CD4-positive, alpha-beta T cell (primary cell): ENCODE results near the gene CENPF. TPM values are rescaled to one million over a fixed set of nuclear protein-coding genes. Genes with fewer than 3 reads are reported as not detected.

Source experiments
- ATAC-seq: fragments of 200-7000 bp; cut with Tn5 transposase; one replicate; pipeline ENCODE4 v1.10.0; 2022; ENCODE audit warnings: mild to moderate bottlenecking; ENCODE audit not compliant: poor library complexity
- CTCF ChIA-PET: fragments of 350-600 bp; sonication (Branson Sonifier 250); formaldehyde crosslinking; loops from one replicate; lab custom pipeline; 2021; ENCODE audit warnings: antibody characterized with exemption, inconsistent platforms; lab: Charles Lee
- POLR2A ChIA-PET: fragments of 350-600 bp; sonication (Branson Sonifier 250); formaldehyde crosslinking; loops from one replicate; lab custom pipeline; 2021; ENCODE audit warnings: antibody characterized with exemption, inconsistent platforms; lab: Charles Lee
- DNase-seq, 14 experiments: peaks; one replicate each; pipeline ENCODE4 v3.0.0-alpha.2; 2013 to 2020; ENCODE audit warnings: mixed read lengths in 2 of 14
- H3K27ac ChIP-seq, 2 donors: one replicate each; pipeline versions ENCODE4 v1.5.1 to v1.7.0; 2013; ENCODE audit warnings: low read length in 2 of 2, low read depth in 1 of 2, mild to moderate bottlenecking in 1 of 2
- H3K27me3 ChIP-seq, 2 experiments: 1 replicate in 1 of 2; 2 replicates in 1 of 2; pipeline versions ENCODE4 v1.6.1 to v1.7.0; 2013; ENCODE audit warnings: low read length in 2 of 2, control low read depth in 1 of 2, mild to moderate bottlenecking in 1 of 2, moderate library complexity in 1 of 2; ENCODE audit not compliant: insufficient read depth in 2 of 2, control insufficient read depth in 1 of 2
- H3K36me3 ChIP-seq: one replicate; pipeline ENCODE4 v1.6.1; 2013; ENCODE audit warnings: low read length, control low read depth; ENCODE audit not compliant: insufficient read depth
- H3K4me1 ChIP-seq: one replicate; pipeline ENCODE4 v1.6.1; 2013; ENCODE audit warnings: low read length, control low read depth; ENCODE audit not compliant: insufficient read depth
- H3K4me3 ChIP-seq: one replicate; pipeline ENCODE4 v1.5.1; 2013; ENCODE audit warnings: mild to moderate bottlenecking, low read length, moderate library complexity
- H3K9me3 ChIP-seq, 2 experiments: 1 replicate in 1 of 2; 2 replicates in 1 of 2; pipeline versions ENCODE4 v1.6.1 to v1.7.0; 2013; ENCODE audit warnings: low read length in 2 of 2, mild to moderate bottlenecking in 2 of 2, control low read depth in 1 of 2, moderate library complexity in 1 of 2; ENCODE audit not compliant: control insufficient read depth in 1 of 2, insufficient read depth in 1 of 2
- H3K27ac Mint-ChIP-seq: one replicate; pipeline ENCODE4 v1.8.0; 2020; ENCODE audit warnings: mixed read lengths
- H3K27me3 Mint-ChIP-seq: one replicate; pipeline ENCODE4 v1.8.0; 2021; ENCODE audit warnings: mixed read lengths
- H3K36me3 Mint-ChIP-seq: one replicate; pipeline ENCODE4 v1.8.0; 2021; ENCODE audit warnings: low read depth, mixed read lengths
- H3K4me1 Mint-ChIP-seq: one replicate; pipeline ENCODE4 v1.8.0; 2021; ENCODE audit warnings: low read depth, mixed read lengths
- H3K4me3 Mint-ChIP-seq: one replicate; pipeline ENCODE4 v1.8.0; 2020; ENCODE audit warnings: mild to moderate bottlenecking, mixed read lengths
- H3K9me3 Mint-ChIP-seq: one replicate; pipeline ENCODE4 v1.8.0; 2020; ENCODE audit warnings: mixed read lengths
- intact Hi-C, 2 experiments: fragments of 100-400 bp; cut with DNase I in 1 of 2; cut with micrococcal nuclease in 1 of 2; formaldehyde crosslinking; loops; one replicate each; pipeline versions ENCODE4 v1.15.1 to v1.9.0; 2023 to 2025; cut with DNase I, micrococcal nuclease
- total RNA-seq, 174 experiments: library from RNA in 2 of 174; stranded (reverse) in 2 of 174; gene quantifications; one replicate each; pipeline ENCODE4 v1.2.3 and lab custom pipeline; 2021 to 2026
- TF ChIP-seq, protein P1 (sequence below): fragments of 200-600 bp; IDR thresholded peaks from one replicate; pipeline ENCODE4 v1.8.0; 2022; ENCODE audit warnings: antibody characterized with exemption, mild to moderate bottlenecking

Gene CENPF
- total RNA-seq, 2 experiments from 2014 or later, result 3.4 to 3.8 TPM

DNA sequence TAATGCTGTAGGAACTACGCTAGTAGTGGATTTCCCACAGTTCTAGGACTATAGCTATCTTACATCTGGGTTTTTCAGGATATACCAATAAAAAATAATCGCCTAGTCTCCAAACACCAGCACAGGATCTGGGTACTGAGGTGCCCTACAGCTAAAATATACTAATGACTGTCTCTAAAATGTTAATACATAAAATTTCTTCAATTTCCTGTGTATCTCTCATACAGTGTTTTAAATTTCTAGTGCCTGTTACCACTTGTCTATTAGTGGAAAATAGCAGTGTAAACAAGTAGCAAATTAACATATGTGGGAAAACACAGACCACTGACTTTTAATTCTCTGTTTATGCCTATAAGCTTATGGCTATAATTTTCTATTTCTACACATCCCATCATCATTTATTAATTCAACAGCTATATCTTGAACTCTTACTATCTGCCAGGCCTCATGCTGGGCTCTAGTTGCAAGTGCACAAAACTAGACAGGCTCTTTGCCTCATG, 35.5 kb upstream of the CENPF start:
- intact Hi-C loops, result no loop called here
- Histone ChIP-seq H3K27me3 (peaks cover 0 to 3% of the 10 kb centered on the region in 2 experiments), H3K36me3 (no peaks in the 10 kb centered on the region), H3K4me3 (no peak overlapping the region), H3K27ac (no peak overlapping the region), H3K4me1 (no peaks in the 10 kb centered on the region), H3K9me3 (no peaks in the 10 kb centered on the region)
- H3K4me1 Mint-ChIP-seq, result no peaks in the 10 kb centered on the region
- ATAC-seq (no peak), DNase-seq (no peak)
- H3K9me3 Mint-ChIP-seq, result no peaks in the 10 kb centered on the region
- H3K27ac Mint-ChIP-seq, result no peak overlapping the region
- ChIA-PET CTCF (no interaction called here), POLR2A (no interaction called here)
- peaks cover 5% of the 10 kb centered on the region for H3K27me3 Mint-ChIP-seq
- H3K4me3 Mint-ChIP-seq, result no peak overlapping the region
- TF ChIP-seq, protein P1, sequence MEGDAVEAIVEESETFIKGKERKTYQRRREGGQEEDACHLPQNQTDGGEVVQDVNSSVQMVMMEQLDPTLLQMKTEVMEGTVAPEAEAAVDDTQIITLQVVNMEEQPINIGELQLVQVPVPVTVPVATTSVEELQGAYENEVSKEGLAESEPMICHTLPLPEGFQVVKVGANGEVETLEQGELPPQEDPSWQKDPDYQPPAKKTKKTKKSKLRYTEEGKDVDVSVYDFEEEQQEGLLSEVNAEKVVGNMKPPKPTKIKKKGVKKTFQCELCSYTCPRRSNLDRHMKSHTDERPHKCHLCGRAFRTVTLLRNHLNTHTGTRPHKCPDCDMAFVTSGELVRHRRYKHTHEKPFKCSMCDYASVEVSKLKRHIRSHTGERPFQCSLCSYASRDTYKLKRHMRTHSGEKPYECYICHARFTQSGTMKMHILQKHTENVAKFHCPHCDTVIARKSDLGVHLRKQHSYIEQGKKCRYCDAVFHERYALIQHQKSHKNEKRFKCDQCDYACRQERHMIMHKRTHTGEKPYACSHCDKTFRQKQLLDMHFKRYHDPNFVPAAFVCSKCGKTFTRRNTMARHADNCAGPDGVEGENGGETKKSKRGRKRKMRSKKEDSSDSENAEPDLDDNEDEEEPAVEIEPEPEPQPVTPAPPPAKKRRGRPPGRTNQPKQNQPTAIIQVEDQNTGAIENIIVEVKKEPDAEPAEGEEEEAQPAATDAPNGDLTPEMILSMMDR, result no peak
- H3K36me3 Mint-ChIP-seq, result no peaks in the 10 kb centered on the region

DNA sequence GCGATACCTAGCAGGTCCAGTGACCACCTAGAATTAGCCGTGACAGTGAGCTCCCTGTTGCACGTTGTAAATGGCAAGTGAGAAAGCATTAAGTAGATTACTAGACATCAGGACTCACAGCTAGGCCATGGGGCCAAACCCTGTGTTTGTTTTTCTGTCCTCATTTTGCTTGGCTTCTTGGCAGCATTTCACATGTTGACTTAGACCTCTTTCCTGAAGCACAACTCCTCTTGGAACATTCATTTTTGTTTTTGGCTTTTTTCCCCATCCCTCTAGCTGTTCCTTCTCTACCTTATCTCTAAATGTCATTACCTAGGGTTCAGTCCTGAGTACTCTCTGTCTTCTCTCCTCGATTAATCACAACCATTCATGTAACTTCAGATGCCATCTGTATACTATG, 34.7 kb upstream of the CENPF start:
- Histone ChIP-seq H3K4me3 (no peak overlapping the region), H3K4me1 (no peaks in the 10 kb centered on the region), H3K9me3 (no peaks in the 10 kb centered on the region), H3K36me3 (no peaks in the 10 kb centered on the region), H3K27ac (no peak overlapping the region), H3K27me3 (peaks cover 0 to 3% of the 10 kb centered on the region in 2 experiments)
- DNase-seq (no peak), ATAC-seq (no peak)
- CTCF ChIA-PET, result no interaction called here
- Mint-ChIP-seq H3K4me3 (no peak overlapping the region), H3K4me1 (no peaks in the 10 kb centered on the region), H3K27ac (no peak overlapping the region), H3K27me3 (peaks cover 5% of the 10 kb centered on the region), H3K36me3 (no peaks in the 10 kb centered on the region), H3K9me3 (no peaks in the 10 kb centered on the region)
- TF ChIP-seq, protein P1, result no peak
- POLR2A ChIA-PET, result no interaction called here
- intact Hi-C loops, result no loop called here

DNA sequence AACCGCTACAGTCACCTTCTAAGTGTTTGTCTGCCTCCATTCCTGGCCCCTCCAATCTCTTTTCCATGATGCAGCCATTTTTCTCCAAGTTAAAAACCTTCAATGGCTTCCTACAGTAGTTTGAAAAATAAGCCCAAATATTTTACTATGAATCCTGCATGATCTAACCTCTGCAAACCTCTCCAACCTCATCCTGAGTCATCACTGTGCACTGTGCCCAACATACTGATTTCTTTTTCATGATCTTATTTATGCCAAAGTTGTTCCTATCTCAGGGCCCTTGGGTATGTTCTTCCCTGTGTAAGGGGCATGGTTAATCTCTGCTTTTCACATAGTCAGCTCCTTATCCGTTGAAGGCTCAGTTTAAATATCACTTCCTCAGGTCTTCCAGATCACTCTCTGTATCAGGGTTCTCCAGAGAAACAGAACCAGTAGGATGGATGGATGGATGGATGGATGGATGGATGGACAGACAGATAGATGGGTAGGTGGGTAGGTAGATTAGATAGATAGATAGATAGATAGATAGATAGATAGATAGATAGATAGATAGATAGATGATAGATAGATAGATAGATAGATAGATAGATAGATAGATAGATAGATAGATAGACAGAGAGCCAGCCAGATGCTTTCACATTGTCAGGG, 33.5 kb upstream of the CENPF start:
- H3K27ac Mint-ChIP-seq, result no peak overlapping the region
- H3K9me3 Mint-ChIP-seq, result no peaks in the 10 kb centered on the region
- no peak overlapping the region for H3K4me3 ChIP-seq
- H3K9me3 ChIP-seq, result no peaks in the 10 kb centered on the region
- H3K4me3 Mint-ChIP-seq, result no peak overlapping the region
- H3K27ac ChIP-seq, result no peak overlapping the region
- DNase-seq (no peak), ATAC-seq (no peak)
- H3K4me1 ChIP-seq, result no peaks in the 10 kb centered on the region
- peaks cover 0 to 3% of the 10 kb centered on the region in 2 experiments for H3K27me3 ChIP-seq
- H3K4me1 Mint-ChIP-seq, result no peaks in the 10 kb centered on the region
- TF ChIP-seq, protein P1, result no peak
- CTCF ChIA-PET, result interaction anchor here (0.7 kb wide), 1 partner anchor 58 kb away, joined by 3 read pairs; no protein-coding TSS in a partner anchor
- H3K36me3 ChIP-seq, result no peaks in the 10 kb centered on the region
- no peaks in the 10 kb centered on the region for H3K36me3 Mint-ChIP-seq
- intact Hi-C loops, result no loop called here
- H3K27me3 Mint-ChIP-seq, result peaks cover 5% of the 10 kb centered on the region
- POLR2A ChIA-PET, result no interaction called here
